A549 (cell line): ENCODE measurements around the gene GALNT18. TPM values are rescaled to one million over a fixed set of nuclear protein-coding genes. Genes with fewer than 3 reads are reported as not detected.

Source experiments
- ATAC-seq, 2 experiments: fragments of 200-7000 bp in 1 of 2; fragments of >200 bp in 1 of 2; cut with Nextera tagmentation in 1 of 2; cut with Tn5 transposase in 1 of 2; 3 replicates each; pipeline versions ENCODE4 v1.8.0 to v1.9.1; 2018 to 2020; ENCODE audit warnings: mild to moderate bottlenecking in 1 of 2, moderate library complexity in 1 of 2
- CTCF ChIA-PET: fragments of 300-600 bp; sonication (Branson Sonifier 250); formaldehyde crosslinking; extraction: SDS; loops from one replicate; lab custom pipeline; 2021; ENCODE audit warnings: antibody characterized with exemption, inconsistent platforms; lab: Yijun Ruan, JAX
- POLR2A ChIA-PET: fragments of 350-600 bp; formaldehyde crosslinking; extraction: SDS; loops from one replicate; lab custom pipeline; 2021; ENCODE audit warnings: antibody characterized with exemption, inconsistent platforms; lab: Yijun Ruan, JAX
- DNase-seq, 2 experiments: peaks; one replicate each; pipeline versions ENCODE4 v3.0.0 to v3.0.0-alpha.2; 2011 to 2016; ENCODE audit warnings: low read depth in 1 of 2, low spot score in 1 of 2
- FAIRE-seq: peaks from 2 replicates; lab custom pipeline; 2011; peaks lifted over from hg19 to GRCh38; lab: Jason Lieb, UNC
- H3K27ac ChIP-seq, 2 experiments: fragments of >200 bp; sonication (Bioruptor Twin); formaldehyde crosslinking; 3 replicates each; pipeline ENCODE4 v1.5.1; 2016 to 2017
- H3K4me1 ChIP-seq: fragments of >200 bp; sonication (Bioruptor Twin); formaldehyde crosslinking; 3 replicates; pipeline ENCODE4 v1.6.1; 2016
- H3K4me2 ChIP-seq: fragments of >200 bp; sonication (Bioruptor Twin); formaldehyde crosslinking; 3 replicates; pipeline ENCODE4 v1.6.1; 2016
- H3K4me3 ChIP-seq: fragments of >200 bp; sonication (Bioruptor Twin); formaldehyde crosslinking; 3 replicates; pipeline ENCODE4 v1.5.1; 2016
- H3K9me3 ChIP-seq: fragments of >200 bp; sonication (Bioruptor Twin); formaldehyde crosslinking; 3 replicates; pipeline ENCODE4 v1.6.1; 2016
- BHLHE40 ChIP-seq: IDR thresholded peaks from 2 replicates; pipeline ENCODE4 v1.6.1; 2012; ENCODE audit warnings: low read depth, low read length, inconsistent platforms
- CTCF ChIP-seq: fragments of >200 bp; sonication (Bioruptor Twin); formaldehyde crosslinking; IDR thresholded peaks from 3 replicates; pipeline ENCODE4 v1.5.1; 2016
- ELK1 ChIP-seq: fragments of 150-350 bp; IDR thresholded peaks from 2 replicates; pipeline ENCODE4 v1.6.1; 2014; ENCODE audit warnings: low read depth, mild to moderate bottlenecking, low read length
- ESRRA ChIP-seq: fragments of 150-350 bp; IDR thresholded peaks from 2 replicates; pipeline ENCODE4 v1.6.1; 2014; ENCODE audit warnings: mild to moderate bottlenecking, low read length, borderline replicate concordance
- FOSL2 ChIP-seq, 2 experiments: fragments of 450-650 bp in 1 of 2; fragments of >200 bp in 1 of 2; sonication (Bioruptor Twin) in 1 of 2; formaldehyde crosslinking; IDR thresholded peaks; 2 replicates each; pipeline versions ENCODE4 v1.5.0 to v1.6.1; 2016 to 2020; ENCODE audit warnings: mild to moderate bottlenecking in 1 of 2, moderate library complexity in 1 of 2
- FOXS1 ChIP-seq: fragments of 250-450 bp; sonication (Bioruptor Pico); IDR thresholded peaks from 2 replicates; pipeline ENCODE4 v1.5.0; 2020; ENCODE audit warnings: mild to moderate bottlenecking, moderate library complexity
- GATA3 ChIP-seq: IDR thresholded peaks from 2 replicates; pipeline ENCODE4 v1.6.1; 2012; ENCODE audit warnings: borderline replicate concordance
- HEYL ChIP-seq: fragments of 250-450 bp; sonication (Bioruptor Pico); IDR thresholded peaks from 2 replicates; pipeline ENCODE4 v1.8.0; 2021; ENCODE audit warnings: mild to moderate bottlenecking, moderate library complexity
- KDM5A ChIP-seq: fragments of 200-600 bp; sonication (generic); IDR thresholded peaks from 2 replicates; pipeline ENCODE4 v1.6.1; 2016; ENCODE audit warnings: antibody characterized with exemption, mild to moderate bottlenecking
- MAX ChIP-seq: IDR thresholded peaks from 2 replicates; pipeline ENCODE4 v1.6.1; 2012
- NPAS2 ChIP-seq: fragments of 250-450 bp; sonication (Bioruptor Pico); IDR thresholded peaks from 2 replicates; pipeline ENCODE4 v1.8.0; 2022; ENCODE audit warnings: mild to moderate bottlenecking, moderate library complexity, borderline replicate concordance
- RAD21 ChIP-seq, 2 experiments: fragments of >200 bp in 1 of 2; sonication (Bioruptor Twin) in 1 of 2; formaldehyde crosslinking in 1 of 2; IDR thresholded peaks in 1 of 2; conservative IDR thresholded peaks in 1 of 2; 2 replicates in 1 of 2; 3 replicates in 1 of 2; pipeline ENCODE4 v1.6.1; 2012 to 2018; ENCODE audit warnings: inconsistent platforms in 1 of 2
- RCOR1 ChIP-seq: fragments of 150-350 bp; IDR thresholded peaks from 2 replicates; pipeline ENCODE4 v1.6.1; 2014; ENCODE audit warnings: antibody characterized with exemption, low read length, low read depth
- RNF2 ChIP-seq: fragments of 200-600 bp; sonication (generic); IDR thresholded peaks from 2 replicates; pipeline ENCODE4 v1.6.1; 2016; ENCODE audit warnings: low read depth, mild to moderate bottlenecking, antibody characterized with exemption, moderate library complexity, borderline replicate concordance
- SREBF2 ChIP-seq: fragments of 450-650 bp; IDR thresholded peaks from 2 replicates; pipeline ENCODE4 v1.6.1; 2014; ENCODE audit warnings: mild to moderate bottlenecking, moderate library complexity
- TFCP2L1 ChIP-seq: fragments of 250-450 bp; sonication (Bioruptor Pico); IDR thresholded peaks from 2 replicates; pipeline ENCODE4 v1.5.0; 2021; ENCODE audit warnings: mild to moderate bottlenecking
- USF2 ChIP-seq: fragments of 450-650 bp; IDR thresholded peaks from 2 replicates; pipeline ENCODE4 v1.6.1; 2014; ENCODE audit warnings: antibody characterized with exemption
- ZC3H11A ChIP-seq: fragments of 450-650 bp; IDR thresholded peaks from 2 replicates; pipeline ENCODE4 v1.6.1; 2014; ENCODE audit warnings: antibody characterized with exemption, mild to moderate bottlenecking
- WGBS: methylation state at CpG from one replicate; pipeline ENCODE4 v1.1.6; 2017; ENCODE audit errors: missing lambda C conversion rate; 5-methylcytosine and 5-hydroxymethylcytosine counted together
- polyA plus RNA-seq, 4 experiments: library from polyadenylated mRNA; depleted of rRNA in 3 of 4; stranded (reverse); fragments of >200 nt; fragmentation: RNase III in 1 of 4; extraction: RNeasy Plus Mini Kit Qiagen cat#74134 plus additional on column Dnase treatment in 1 of 4; gene quantifications; 2 replicates in 3 of 4; 3 replicates in 1 of 4; pipeline ENCODE4 v1.2.3, GENCODE V29; 2011 to 2017

Gene GALNT18
- polyA plus RNA-seq, 2 of the 4 experiments (the other 2 are of a cell fraction): 6.7 to 16.1 TPM

- TF ChIP-seq ELK1 (no peak), GATA3 (no peak), SREBF2 (no peak), NPAS2 (CRISPR knock-in tag) (no peak)
Measured at GRCh38 chr11:11344045-11344444, 277.8 kb downstream of the GALNT18 start (continued).

- POLR2A ChIA-PET: no interaction called here
- Histone ChIP-seq H3K9me3 (no peaks in the 10 kb centered on the region), H3K27ac (no peak overlapping the region), H3K4me3 (no peak overlapping the region), H3K4me1 (no peaks in the 10 kb centered on the region)
- no peak for FAIRE-seq
- no peak for DNase-seq
- 28% methylated on average over 1 of the region's 1 CpG for WGBS
- TF ChIP-seq MAX (no peak), BHLHE40 (no peak), RNF2 (no peak)
- TF ChIP-seq, all 56 proteins: peak for 0
- CTCF ChIA-PET: interaction anchor here (0.7 to 1.1 kb wide), 2 partner anchors 22 to 566 kb away, joined by 3 read pairs; no protein-coding TSS in a partner anchor
- no peak for ATAC-seq
- H3K4me2 ChIP-seq: no peak overlapping the region
Measured at GRCh38 chr11:11338304-11338703, 283.5 kb downstream of the GALNT18 start.

GRCh38 chr11:11336664-11337063 lies 285.1 kb downstream of the GALNT18 start:
- DNase-seq (no peak), FAIRE-seq (no peak), ATAC-seq (no peak)
- ChIA-PET CTCF (no interaction called here), POLR2A (no interaction called here)
- Histone ChIP-seq H3K4me2 (no peak overlapping the region), H3K4me3 (no peak overlapping the region), H3K4me1 (no peaks in the 10 kb centered on the region), H3K27ac (no peak overlapping the region), H3K9me3 (no peaks in the 10 kb centered on the region)
- 69% methylated on average over 4 of the region's 4 CpGs for WGBS
- TF ChIP-seq RAD21 (conservative IDR thresholded peaks at IDR 0.05 in 1 of 2, IDR thresholded peaks at IDR 0.05 in 1 of 2) (no peak), TFCP2L1 (CRISPR knock-in tag) (no peak), BHLHE40 (no peak), ZC3H11A (no peak)

GRCh38 chr11:11335043-11335442 lies 286.8 kb downstream of the GALNT18 start:
- CTCF ChIA-PET: no interaction called here
- H3K4me2 ChIP-seq: no peak overlapping the region
- H3K4me3 ChIP-seq: no peak overlapping the region
- H3K4me1 ChIP-seq: no peaks in the 10 kb centered on the region
- H3K27ac ChIP-seq: no peak overlapping the region
- DNase-seq (no peak), FAIRE-seq (no peak), ATAC-seq (no peak)
- TF ChIP-seq SREBF2 (no peak), HEYL (CRISPR knock-in tag) (no peak), CTCF (no peak), USF2 (no peak), RCOR1 (no peak), FOXS1 (CRISPR knock-in tag) (no peak), FOSL2 (IDR thresholded peaks at IDR 0.05) (no peak), FOSL2 (CRISPR knock-in tag; IDR thresholded peaks at IDR 0.05) (no peak), KDM5A (no peak), ESRRA (no peak)
- POLR2A ChIA-PET: no interaction called here
- 85% methylated on average over 2 of the region's 2 CpGs for WGBS
- no peaks in the 10 kb centered on the region for H3K9me3 ChIP-seq
